GM19467 (cell line): ENCODE measurements around the gene CRX.
"Not testable (repeated sequence)": the region's sequence is repeated elsewhere in the genome, so short reads cannot be mapped to it uniquely, and the experiment has no call there.

Experiments
- ATAC-seq: cut with Tn5 transposase; IDR thresholded peaks from one replicate; pipeline ENCODE4 v1.9.1; 2021; ENCODE audit warnings: mild to moderate bottlenecking, moderate library complexity; ENCODE audit not compliant: unreplicated experiment

CRX gene

DNA sequence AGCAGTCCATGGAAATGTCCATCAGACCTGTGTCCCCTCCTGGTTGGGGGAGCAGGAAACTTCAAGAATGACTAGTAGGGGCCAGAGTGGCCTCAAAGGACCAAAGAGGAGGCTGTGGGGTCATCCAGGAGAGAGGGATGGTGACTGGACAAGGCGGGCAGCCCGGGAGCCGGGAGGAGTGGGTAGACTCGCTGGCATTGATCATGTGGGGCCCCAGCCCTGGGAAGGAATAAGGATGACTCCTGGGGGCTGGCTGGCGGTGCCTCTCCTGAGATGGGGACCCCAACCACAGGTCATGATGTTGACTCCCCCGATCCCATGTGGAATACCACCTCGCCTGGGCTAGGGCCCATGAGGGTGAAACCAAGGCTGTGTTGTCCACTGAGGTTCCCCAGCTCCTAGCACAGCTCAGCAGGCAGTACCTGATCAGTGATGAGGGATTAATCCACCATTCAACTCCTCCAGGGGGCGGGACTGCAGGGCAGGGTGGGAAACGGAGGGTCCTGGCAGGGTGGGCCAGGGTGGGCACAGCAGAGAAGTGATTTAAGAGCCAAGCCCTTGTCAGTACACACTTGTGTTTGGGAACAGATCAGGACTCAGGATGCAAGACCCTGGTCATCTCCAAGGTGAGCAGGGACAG lies 37.0 kb downstream of the CRX start, which contains the start of gene TPRX2:
Gene TPRX2 (plus strand): TSS at position 590 of the 640 bp plus-strand sequence. CDS start 12 bp downstream, at position 602.
- not testable (repeated sequence) for ATAC-seq

DNA sequence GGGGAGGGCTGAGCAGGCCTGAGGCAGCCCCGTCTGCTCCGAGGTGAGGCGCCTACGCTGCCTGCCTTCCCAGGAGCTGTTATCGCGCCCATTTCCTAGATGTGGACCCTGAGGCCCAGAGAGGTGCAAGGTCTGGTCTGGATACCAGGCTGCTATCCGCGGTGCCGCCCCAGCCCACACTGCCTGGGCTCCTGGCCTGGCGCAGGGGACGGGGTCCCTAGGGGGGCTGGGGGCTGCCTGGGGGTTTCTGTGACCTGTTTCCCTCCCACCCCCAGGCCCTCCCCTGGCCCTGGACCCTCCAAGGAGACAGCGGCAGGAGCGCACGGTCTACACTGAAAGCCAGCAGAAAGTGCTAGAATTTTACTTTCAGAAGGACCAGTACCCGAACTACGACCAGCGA lies 38.1 kb downstream of the CRX start:
- not testable (repeated sequence) for ATAC-seq

DNA sequence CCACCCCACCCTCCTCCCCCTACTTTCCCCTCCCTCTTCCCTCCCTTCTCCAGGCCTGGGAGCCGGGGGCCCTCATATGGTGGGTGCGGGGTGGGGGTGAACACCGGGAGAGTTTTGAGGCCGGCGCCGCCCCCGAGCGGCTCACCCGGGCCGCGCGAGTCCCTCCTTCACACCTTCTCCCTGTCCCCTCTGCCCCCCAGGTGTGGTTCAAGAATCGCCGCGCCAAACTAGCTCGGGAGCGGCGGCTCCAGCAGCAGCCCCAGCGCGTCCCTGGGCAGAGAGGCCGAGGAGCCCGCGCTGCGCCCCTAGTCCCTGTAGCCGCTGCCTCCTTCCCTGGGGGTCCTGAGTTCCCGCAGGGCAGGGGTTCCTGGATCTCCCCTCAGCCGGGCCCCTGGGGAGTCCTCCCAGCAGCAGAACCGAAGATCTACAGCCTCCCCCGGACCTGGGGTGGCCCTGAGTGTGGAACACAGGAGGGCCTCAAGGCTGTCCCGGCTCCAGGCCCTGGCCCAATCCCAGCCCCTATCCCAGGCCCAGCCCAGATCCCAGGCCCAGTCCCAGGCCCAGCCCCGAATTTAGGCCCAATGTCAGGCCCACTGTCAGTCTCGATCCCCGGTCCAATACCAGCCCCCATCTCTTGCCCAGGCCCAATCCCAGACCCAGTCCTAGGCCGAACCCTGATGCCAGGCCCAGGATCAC lies 39.0 kb downstream of the CRX start:
- no peak for ATAC-seq

DNA sequence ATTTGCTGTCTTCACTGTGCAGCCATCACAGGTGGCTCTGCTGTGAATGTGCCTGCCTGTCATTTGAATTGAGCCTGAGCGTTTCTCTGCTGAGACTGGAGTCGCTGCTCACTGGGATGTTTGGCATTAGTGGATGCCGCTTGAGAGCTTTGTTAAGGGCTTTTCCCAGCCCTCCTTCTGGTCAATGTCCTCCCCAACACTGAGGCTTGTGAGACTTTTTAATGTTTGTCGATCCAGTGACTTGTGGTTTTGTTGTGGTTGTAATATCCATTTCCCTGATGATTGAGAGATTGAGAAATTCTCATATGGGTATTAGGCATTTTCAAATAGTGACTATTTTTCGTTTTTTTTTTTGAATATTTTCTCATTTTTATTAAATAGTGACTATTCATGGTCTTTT lies 39.9 kb downstream of the CRX start:
- no peak for ATAC-seq

DNA sequence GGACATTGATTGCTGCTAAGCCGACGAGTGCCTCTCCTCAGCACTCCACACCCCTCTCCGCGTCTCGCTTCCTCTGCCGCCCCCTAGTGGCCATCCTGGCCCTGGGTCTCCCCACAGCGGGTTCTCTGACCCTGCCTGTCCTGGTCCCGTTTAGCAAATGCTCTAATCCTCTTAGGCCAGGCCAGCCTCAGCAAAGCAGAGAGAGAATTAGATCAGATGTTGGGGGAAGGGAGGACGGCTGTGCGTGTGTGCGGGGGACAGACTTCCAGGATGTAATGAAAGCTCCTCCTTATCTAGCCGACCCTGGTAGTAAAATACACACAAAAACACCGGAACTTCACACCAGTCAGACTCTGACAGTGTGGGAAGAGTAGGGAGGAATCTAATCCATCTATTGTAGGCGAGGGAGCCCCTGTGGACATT lies 41.8 kb downstream of the CRX start:
- no peak for ATAC-seq

DNA sequence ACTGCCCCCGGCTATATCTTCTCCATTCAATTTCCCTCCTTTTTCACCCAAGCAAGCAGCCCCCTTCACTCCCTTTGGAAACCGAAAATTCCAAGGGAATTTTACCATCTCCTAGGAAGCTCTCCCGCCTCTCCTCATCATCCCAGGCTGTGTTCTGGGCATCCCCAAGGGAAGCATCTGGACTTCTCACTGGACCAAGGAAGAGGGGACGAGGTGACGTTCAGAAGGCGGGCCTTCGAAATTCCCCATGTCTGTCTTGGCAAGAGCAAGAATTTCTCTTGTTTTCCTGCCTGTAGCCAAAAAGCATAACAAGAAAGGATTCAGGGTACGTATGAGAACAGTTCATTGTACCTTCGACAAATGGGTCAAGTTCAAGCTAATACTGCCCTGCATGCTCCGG lies 43.4 kb downstream of the CRX start:
- ATAC-seq, result no peak

DNA sequence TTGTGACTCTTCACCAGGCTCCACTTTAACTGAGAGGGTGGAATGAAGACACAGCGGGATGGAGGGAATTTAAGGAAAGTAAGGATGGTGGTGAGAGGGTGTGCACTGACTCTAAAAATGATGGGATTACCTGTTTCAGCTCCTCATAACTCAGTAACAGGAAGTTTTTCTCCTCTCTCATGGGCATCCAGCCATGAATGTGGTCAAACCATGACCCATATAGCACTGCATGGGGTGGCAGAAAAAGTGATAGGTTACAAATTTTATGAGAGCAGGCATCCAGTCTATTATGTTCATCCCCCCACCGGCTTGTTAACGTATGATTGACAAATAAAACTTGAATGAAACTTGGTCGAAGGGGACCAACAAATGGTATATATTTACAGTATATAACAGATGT lies 57.2 kb downstream of the CRX start:
- ATAC-seq, result no peak

DNA sequence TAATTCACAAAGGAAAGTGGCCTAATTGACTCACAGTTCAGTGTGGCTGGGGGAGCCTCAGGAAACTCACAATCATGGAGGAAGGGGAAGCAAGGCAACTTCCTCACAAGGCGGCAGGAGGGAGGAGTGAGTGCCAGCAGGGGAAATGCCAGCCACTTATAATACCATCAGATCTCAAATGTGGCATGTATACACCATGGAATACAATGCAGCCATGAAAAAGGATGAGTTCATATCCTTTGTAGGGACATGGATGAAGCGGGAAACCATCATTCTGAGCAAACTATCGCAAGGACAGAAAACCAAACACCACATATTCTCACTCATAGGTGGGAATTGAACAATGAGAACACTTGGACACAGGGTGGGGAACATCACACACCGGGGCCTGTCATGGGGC lies 57.6 kb downstream of the CRX start:
- ATAC-seq, result not testable (repeated sequence)

DNA sequence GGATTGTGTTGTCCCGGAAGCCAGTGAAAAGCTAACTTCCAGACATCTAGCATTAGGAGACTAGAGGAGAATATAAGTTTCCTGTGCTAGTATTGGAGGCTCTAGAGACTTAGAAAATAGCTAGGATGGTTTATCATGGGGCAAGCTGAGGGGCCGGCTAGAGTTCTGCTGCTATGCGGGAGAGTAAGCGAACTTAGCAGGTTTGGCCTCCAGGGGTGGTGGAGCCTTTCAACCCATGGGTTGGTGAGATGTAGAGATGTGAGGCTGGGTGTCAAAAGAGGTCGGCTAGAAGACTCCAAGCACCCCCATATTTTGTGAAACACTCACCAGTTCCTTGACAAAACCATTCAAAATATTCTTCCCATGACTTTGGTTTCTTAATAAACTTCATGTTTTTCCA lies 60.0 kb downstream of the CRX start:
- ATAC-seq, result no peak

DNA sequence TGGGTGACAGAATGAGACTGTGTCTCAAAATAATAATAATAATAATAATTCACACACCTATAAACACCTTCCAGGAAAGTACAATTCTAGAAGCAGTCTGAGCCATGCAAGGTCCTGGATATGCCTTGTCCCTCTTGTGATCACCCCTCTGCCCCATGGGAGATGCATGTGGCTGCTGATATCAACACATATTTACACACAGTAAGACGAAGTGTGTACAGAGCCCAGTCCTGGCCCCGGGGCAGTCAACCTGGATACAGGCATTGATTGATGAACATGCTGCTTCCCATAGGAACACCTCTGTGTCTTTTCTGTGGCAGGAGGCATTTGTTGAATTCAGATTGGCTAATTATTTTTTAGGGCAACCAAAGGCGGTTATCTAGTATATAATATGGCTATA lies 61.2 kb downstream of the CRX start:
- ATAC-seq, result no peak

DNA sequence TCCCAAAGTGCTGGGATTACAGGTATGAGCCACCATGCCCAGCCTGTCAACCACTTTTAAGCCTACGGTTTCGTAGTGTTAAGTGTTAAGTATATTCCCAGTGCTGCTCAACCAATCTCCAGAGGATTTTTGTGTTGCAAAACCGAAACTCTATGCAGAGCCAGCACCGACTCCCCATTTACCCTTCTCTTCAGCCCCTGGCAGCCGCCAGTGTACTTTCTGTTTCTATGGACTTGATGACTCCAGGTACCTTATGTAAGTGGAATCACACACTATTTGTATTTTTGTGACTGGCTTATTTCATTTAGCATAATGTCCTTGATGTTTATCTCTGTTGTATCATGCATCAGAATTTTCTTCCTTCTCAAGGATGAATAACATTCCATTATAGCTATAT lies 63.3 kb downstream of the CRX start:
- ATAC-seq, result no peak

DNA sequence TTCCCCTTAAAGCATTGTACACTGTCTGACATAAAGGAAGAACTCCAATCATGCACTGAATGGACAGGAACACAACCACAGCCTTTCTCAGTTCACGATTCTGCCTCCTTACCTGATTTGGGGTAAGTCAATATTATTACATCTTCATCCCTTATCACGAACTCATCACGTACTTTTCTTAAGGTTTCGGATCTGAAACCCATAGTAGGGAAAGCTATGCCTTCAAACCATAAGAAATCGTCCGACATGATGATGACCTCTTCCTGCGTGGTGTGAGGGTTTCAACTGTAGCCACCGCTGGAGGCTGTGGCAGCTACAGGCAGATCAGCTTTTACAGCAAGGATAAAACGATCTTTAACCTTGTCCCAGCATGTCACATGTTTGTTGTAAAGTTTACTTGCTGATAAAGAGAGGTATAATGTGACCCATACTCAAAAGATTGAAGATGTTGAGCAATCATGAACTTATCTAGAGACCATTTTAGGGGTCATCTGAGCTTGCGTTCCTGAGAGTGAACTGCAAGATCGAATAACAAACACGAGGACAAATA lies 64.3 kb downstream of the CRX start, which contains the start of gene SULT2A1:
Gene SULT2A1 (minus strand): TSS at position 306 of the 550 bp plus-strand sequence. CDS start 58 bp downstream, at position 248.
- no peak for ATAC-seq

DNA sequence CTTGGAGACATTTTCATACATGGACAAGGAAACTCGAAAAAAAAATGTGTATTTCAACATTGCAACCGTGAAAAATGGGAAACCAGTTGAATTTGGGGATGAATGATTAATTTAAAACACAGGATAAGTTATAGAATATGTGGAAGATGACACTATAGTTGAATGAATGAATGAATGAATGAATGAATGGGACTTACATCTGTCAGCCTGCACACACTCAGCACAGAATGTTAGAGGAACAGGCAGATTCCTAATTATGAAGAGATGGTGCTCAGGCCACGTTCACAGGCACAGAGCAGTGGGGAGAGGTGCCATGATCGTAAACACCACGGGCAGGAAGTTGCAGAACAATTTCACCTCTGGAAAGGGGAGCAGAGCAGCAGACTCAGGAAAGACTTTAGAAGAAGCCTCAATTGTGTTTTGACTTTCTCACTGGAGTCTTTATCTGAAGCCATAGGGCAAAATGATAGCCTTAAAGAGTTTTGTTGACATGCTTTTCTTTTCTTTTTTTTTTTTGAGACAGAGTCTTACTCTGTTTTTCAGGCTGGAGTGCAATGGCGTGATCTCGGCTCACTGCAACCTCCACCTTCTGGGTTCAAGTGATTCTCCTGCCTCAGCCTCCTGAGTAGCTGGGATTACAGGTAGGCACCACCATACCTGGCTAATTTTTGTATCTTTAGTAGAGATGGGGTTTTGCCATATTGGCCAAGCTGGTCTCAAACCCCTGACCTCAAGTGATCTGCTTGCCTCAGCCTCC lies 69.3 kb downstream of the CRX start:
- no peak for ATAC-seq

DNA sequence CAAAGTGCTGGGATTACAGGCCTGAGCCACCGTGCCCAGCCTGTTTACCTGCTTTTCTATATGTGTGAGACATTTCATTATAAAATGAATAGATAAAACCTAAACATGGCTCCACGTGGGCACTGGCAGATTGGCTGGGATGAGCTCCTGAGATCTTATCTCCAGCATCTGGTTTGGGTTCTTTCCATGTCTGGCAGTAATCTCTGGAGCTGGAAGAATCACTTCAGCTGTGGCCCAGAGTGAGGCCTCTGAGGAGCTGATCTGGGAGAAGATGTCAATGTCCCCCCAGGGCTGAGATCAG lies 69.8 kb downstream of the CRX start:
- no peak for ATAC-seq

DNA sequence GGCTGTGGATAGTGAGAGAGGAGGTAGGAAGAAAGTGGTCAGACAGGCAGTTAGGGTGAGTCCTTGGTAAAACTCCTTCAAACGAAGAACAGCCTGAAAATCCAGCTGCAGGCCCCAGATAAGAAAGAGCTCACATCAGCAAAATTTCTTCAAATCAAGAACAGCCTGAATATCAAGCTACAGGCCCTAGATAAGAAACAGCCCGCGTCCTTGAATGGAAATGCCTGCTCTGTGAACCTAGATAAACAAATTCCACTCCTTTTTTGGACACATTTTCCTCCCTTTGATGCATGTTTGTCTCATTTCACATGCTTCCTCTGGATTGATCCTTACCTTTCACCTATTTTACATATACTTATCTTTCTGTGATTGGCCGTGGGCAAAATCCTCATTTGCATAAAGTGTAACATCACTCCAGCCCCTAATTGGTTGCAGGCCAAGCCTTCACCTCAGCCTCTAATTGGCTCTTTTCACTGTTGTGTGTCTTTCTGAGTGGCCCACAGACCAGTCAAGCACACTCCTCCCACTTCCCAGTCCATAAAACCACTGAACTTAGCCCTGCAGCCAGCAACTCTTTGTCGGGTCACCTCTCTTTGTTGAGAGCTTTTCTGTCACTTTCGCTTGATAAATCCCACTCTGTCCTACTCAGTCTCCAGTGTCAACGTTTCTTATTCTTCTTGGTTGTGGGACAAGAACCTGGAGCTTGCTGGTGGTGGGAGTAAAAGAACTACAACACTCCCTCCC lies 70.4 kb downstream of the CRX start:
- no peak for ATAC-seq
